Ovary (tissue), 3 donors: ENCODE results near the gene TGFB1I1.

Source experiments
- CTCF ChIP-seq, 3 donors: fragments of 450-650 bp in 2 of 3; fragments of 200-600 bp in 1 of 3; IDR thresholded peaks; one replicate each; pipeline versions ENCODE4 v1.5.1 to v1.8.0; 2016 to 2022; ENCODE audit warnings: antibody characterized with exemption in 3 of 3, mild to moderate bottlenecking in 1 of 3
- POLR2A ChIP-seq: fragments of 450-650 bp; IDR thresholded peaks from one replicate; pipeline ENCODE4 v1.6.1; 2017; ENCODE audit warnings: antibody characterized with exemption, mild to moderate bottlenecking, moderate library complexity
- donor health status: DM: no; HTN: no; CAD: no.

- TF ChIP-seq CTCF (IDR thresholded peaks at IDR 0.05) (no peak), POLR2A (no peak)
Measured at GRCh38 chr16:31487071-31487719, 15.2 kb downstream of the TGFB1I1 start.
